ENCODE data around the gene FARSB. TPM values are rescaled to one million over a fixed set of nuclear protein-coding genes. Genes with fewer than 3 reads are reported as not detected.

Gene FARSB
- total and polyA plus RNA-seq, 2 donors (not counting 3 experiments of a cell fraction or from before 2014, with no cell fraction given) = 12.7 to 29.4 TPM

DNA sequence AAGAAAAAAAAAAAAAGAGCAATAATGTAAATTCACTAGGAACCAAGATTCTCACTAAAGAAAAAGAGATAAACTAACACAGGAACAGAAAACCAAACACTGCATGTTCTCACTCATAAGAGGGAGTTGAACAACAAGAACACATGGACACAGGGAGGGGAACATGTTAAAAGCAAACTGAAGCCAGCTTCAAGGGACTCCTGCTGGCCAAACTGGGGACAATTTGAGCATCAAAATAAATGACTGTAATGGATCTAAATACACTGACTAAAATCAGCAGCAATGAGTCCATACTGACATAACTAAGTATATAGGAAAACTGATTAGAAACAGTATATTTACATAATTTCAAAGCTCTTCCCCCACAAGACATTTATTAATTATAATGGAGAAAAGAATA is 73.0 kb downstream of the FARSB start:
- H3K36me3 ChIP-seq (ENCODE audit: control insufficient read depth in 2 of 2, extremely low read depth in 1 of 2, insufficient read depth in 2 of 2, low read length in 2 of 2) = no peaks in the 10 kb centered on the region
- no peak overlapping the region for H3K4me2 ChIP-seq (ENCODE audit: insufficient read depth, low read length)
- no peak for DNase-seq (ENCODE audit: low read depth, low spot score)
- intact Hi-C loops (cut with micrococcal nuclease) (no loop called here), dilution Hi-C loops (cut with MboI; ENCODE audit: extremely low pct_ligation_motif_present, low sequenced_read_pairs) (no loop called here)
- no peak for FAIRE-seq
- H3K4me3 ChIP-seq (replicated peaks in 1 of 3; ENCODE audit: insufficient read depth in 1 of 3, low read depth in 1 of 3, low read length in 3 of 3) = no peak overlapping the region
- no peaks in the 10 kb centered on the region for H3K27me3 ChIP-seq (ENCODE audit: control insufficient read depth in 2 of 2, insufficient read depth in 2 of 2, low read length in 2 of 2)
- CTCF ChIA-PET = interaction anchor here (0.8 to 2.3 kb wide), 6 partner anchors 9 to 558 kb away, joined by 3 to 15 read pairs (median 4); a partner anchor contains a TSS
- H3K79me2 ChIP-seq (ENCODE audit: control insufficient read depth, insufficient read depth, low read length) = peaks cover 5% of the 10 kb centered on the region
- H3K9me1 ChIP-seq (replicated peaks; ENCODE audit: control insufficient read depth, extremely low read depth, insufficient read depth, low read length) = no peaks in the 10 kb centered on the region
- POLR2A ChIA-PET = no interaction called here
- H3K9me3 ChIP-seq (replicated peaks; ENCODE audit: control insufficient read depth, insufficient read depth, low read length) = no peaks in the 10 kb centered on the region
- H2AFZ ChIP-seq (ENCODE audit: low read depth, low read length) = no peak overlapping the region
- H3K27ac ChIP-seq (ENCODE audit: insufficient read depth, low read depth, low read length) = no peak overlapping the region
- H3K9ac ChIP-seq (replicated peaks; ENCODE audit: extremely low read depth, insufficient read depth, low read length) = no peak overlapping the region
- no peaks in the 10 kb centered on the region for H4K20me1 ChIP-seq (replicated peaks; ENCODE audit: control insufficient read depth, extremely low read depth, insufficient read depth, low read length)
- BruUV-seq (replicated peaks) = no TSS peak
- no peak for TF ChIP-seq MAX (IDR thresholded peaks at IDR 0.05; ENCODE audit: insufficient read depth, insufficient read length)
- no peak for TF ChIP-seq GATA2 (IDR thresholded peaks at IDR 0.05; ENCODE audit: insufficient read depth, insufficient read length, low read depth, low read length)
- no peak for TF ChIP-seq JUN (IDR thresholded peaks at IDR 0.05; ENCODE audit: borderline replicate concordance, insufficient read depth, insufficient read length, low read depth)
- no peak for TF ChIP-seq POLR2AphosphoS5 (IDR thresholded peaks at IDR 0.05; ENCODE audit: insufficient read depth, low read depth, low read length)
- no peak for TF ChIP-seq EZH2 (IDR thresholded peaks at IDR 0.05; ENCODE audit: borderline replicate concordance, low read depth, low read length, severe bottlenecking)
- TF ChIP-seq POLR2A (IDR thresholded peaks at IDR 0.05; ENCODE audit: low read depth, low read length) = no peak
- TF ChIP-seq CTCF (IDR thresholded peaks at IDR 0.05; ENCODE audit: extremely low read depth in 1 of 2, insufficient read depth in 1 of 2, low read depth in 1 of 2, low read length in 2 of 2) = no peak
- H3K4me1 ChIP-seq (ENCODE audit: control insufficient read depth, extremely low read depth, insufficient read depth, low read length) = no peaks in the 10 kb centered on the region

Data from endothelial cell of umbilical vein (primary cell).